Cerebellar cortex (tissue), 1 donor: ENCODE results near the gene SND1.
A peak's percentile ranks its signal among the peaks of the same experiment; 100 is the strongest.
"Not testable (repeated sequence)": the region's sequence is repeated elsewhere in the genome, so short reads cannot be mapped to it uniquely, and the experiment has no call there.

ENCODE experiments used
- DNase-seq: peaks from one replicate; pipeline ENCODE4 v3.0.0-alpha.2; 2015; ENCODE audit warnings: low spot score

Gene SND1

DNA sequence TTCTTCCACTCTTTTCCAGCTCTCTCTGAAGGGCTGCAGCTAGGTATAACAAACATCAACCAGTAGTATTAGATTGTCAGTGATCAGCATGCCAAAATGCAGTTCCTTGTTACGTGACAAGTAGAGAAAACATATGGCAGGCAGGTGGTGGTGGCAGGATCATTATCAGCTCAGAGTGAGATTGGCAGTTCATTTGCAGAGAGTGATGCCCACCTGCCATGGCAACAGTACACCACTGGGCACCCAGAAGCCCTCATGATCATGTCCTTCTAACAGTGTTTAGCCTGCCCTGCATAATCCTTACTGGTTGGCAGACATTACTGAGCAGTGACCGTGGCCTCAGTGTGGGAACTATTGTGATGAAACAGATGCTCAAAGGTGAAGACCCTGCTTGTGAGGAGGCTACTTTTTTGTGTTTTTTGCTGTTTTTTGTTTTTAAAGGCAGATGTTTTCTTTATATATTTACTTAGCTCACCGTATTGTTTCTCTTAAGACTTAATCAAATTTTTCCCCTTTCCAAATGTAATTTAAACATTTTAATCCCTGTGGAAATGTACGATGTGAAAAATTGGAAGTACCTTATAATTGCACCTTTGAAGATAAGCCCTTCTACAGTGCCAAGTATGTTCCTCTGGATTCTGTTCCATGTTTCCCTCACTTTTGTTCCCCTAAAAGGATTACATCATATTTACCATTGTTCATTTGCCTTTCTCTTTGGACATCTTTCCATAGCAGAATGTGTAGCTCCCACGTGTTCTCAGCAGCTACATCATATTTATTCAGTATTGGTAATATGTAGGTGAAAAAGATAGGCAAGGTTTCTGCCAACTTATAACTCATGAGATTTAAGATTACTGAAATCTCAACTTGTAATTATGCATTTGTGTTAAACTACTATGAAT lies 179.6 kb downstream of the SND1 start:
- DNase-seq, result peak; percentile 95

DNA sequence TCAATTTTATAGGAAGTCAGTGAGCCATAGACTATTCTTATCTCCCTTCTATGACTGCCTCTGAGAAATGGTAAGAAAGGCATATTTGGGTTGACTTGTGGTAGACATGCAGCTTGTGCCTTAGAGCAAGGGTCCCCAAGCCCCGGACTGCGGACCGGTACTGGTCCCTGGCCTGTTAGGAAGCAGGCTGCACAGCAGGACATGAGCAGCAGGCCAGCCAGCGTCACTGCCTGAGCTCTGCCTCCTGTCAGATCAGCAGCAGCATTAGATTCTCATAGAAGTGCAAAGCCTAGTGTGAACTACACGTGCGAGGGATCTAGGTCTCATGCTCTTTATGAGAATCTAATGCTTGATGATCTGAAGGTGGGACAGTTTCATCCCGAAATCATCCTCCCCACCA lies 180.6 kb downstream of the SND1 start:
- DNase-seq, result peak; percentile 56

DNA sequence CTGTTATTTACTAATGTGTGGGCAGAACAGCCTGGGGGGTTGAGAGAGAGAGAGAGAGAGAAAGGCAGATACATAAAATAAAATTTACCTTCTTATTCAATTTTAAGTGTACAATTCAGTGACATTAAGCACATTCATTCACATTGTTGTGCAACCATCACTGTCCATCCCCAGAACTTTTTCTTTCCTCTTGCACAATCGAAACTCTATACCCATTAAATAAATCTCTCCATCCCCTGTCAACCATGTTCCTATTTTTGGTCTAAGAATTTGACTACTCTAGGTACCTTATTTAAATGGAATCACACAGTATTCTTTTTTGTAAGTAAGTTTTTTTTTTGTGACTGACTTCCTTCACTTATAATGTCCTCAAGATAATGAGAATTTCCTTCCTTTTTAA lies 181.6 kb downstream of the SND1 start:
- no peak for DNase-seq

DNA sequence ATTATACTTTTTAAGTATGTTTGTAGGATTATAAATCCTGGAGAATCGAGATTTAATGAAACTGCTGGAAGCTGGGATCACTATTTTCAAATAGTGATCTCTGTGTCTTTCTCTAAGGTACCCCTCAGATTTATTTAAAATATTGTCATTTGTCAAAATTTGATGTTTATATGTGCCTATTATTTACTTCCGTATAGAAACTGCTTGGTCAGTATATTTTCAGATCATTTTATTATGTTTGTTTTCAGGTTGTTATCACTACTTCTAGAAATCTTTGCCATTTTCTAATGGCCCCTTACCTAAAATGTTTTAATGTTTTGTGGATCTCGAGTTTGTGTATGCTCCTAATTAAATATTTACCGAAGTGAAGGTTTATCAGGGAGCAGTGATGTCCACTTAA lies 183.7 kb downstream of the SND1 start:
- DNase-seq, result no peak

- DNase-seq, result not testable (repeated sequence)
Observed at GRCh38 chr7:127837816-127838410, 185.9 kb downstream of the SND1 start.

DNA sequence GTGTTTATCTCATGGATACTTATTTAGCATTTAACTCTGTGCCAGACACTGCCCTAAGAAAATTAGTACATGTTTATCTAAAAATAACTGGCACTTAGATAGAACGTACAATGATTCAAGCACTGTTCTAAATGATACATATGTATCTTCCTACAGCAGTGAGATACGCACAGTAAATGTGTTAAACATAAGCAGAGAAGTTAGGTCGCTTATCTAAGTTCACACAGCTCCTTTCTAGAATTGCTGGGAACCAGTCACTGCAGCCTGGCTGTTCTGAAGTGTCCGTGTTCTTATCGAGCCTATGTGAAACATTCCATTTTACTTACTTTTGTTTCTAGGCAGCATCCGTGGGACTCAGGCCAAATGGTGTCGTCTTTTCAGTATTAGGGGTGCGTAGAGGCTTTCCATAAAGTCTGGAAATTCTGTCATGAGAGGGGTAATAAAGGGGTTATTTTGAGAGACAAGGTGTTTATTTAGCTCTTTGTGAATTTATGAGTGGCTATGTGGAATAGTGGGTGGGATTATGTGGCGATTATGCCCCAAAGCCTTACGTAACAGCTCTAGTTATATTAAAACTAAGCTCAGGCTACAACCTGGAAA lies 186.9 kb downstream of the SND1 start:
- DNase-seq, result no peak

DNA sequence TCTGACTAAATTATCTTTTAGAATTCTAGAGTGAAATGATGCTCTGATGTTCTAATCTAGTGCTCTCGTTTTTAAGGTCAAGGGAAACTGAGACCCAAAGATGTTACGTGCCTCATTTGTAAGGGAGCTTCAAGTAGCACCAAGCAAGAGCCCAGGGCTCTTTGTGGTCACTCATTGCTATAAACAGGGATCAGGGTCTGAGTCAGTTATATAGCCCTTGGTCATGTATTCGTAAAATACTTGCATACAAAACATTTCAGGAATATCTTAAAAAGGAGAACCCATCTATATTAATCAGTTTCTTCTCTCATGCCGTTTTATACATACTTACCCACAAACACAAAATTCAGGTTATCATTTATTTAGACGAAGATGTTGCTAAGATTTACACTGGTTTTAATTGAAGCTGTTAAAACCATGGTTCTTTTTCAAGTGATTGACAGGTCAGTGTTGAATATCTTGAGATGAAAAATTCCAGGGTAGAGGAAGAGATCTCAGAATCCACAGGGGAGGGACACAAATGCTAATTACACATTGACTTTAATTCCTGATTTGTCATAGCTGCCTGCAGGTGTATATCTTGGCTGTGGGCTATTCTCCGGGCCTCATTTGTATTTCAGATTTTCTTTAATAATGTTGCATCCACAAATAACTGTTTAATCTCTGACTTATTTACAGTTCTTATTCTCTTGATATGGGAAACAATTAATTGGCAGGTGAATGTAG lies 188.4 kb downstream of the SND1 start:
- DNase-seq, result no peak

- DNase-seq, result peak; percentile 71
Observed at GRCh38 chr7:127844165-127844564, 192.2 kb downstream of the SND1 start.

DNA sequence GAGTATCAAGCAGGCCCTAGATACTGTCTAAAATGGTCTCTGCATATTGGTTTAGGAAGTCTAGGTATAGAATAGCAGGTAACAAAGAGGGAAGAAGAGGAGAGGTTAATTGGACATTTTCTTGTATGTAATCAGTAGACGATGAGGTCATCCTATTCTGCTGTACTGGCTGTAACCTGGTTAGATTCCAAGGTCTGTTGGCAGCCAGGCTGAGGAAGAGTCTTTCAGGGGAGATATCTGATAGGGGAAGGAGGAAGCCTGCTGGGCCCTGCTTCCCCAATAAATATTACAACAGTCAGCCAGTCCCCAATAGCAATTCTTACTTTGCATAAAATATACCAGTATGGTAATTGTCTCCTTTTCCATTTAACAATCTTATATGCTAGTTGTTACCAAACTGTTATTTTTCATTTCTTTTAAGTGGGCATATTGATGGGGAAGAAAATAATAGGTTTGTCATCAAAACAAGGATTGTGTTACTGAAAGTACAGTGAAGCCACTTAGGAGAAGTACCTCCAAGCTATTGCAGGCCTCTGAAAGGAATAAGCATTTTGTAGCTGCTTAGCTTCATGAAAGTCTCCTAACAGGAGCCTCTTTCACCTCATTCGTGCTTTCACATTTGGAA lies 192.8 kb downstream of the SND1 start:
- DNase-seq, result peak; percentile 94

DNA sequence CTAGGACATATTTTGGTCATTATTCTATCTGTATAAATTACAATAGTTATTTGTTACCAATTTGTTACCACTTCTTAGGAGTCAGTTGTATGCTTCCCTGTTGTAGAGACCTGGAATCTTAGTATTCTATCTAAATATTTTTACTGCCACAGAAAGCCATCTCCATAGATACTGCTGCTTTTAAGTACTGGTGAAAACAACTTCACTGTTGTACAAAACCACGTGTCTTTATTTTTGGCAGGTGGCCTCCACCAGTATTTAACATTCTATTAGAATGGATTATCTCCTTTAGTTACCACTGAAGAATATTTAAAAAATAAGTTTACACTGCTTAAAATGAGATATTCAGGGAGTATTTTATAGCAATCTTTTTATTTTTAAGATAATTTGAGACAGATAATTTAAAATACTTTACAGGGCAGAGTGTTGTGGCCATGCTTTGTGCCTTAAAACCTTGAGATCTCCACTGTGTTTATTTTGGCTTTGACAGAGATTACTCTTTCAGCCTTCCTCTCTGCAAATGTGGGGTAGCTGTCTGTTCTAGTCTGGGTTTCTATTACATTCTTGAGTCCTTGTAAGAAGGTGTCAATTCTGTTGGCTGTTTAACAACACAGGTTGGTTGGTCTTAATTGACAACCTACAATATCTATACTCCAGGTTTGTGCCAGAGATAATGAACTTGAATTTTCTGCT lies 193.7 kb downstream of the SND1 start:
- peak; percentile 45 for DNase-seq

GRCh38 chr7:127847641-127848040 lies 195.6 kb downstream of the SND1 start:
- DNase-seq, result no peak

- no peak for DNase-seq
Observed at GRCh38 chr7:127848241-127848640, 196.2 kb downstream of the SND1 start.

- DNase-seq, result no peak
Observed at GRCh38 chr7:127850195-127850594, 198.2 kb downstream of the SND1 start.

GRCh38 chr7:127854383-127854782 lies 202.4 kb downstream of the SND1 start:
- no peak for DNase-seq

DNA sequence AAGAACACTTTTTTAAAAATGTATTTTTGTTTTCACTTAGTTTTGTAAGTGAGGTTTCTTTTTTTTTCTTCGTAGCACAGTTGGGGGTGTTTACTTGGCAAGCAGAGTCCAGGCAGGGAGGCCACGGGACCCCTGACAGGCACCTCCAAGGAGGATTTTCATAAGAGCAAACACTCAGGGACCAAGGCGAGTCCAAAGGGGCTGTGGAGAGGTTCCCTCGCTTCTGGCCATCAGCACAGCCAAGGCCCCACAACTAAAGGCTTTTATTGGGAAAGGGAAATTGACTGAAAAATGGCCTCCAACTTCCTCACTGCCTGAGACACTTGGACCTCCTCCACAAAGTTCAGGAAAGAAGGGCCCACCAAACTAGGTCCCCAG lies 205.5 kb downstream of the SND1 start:
- DNase-seq, result no peak

GRCh38 chr7:127858091-127858914 lies 206.3 kb downstream of the SND1 start:
- peak; percentile 28 for DNase-seq

GRCh38 chr7:127858915-127859189 lies 206.9 kb downstream of the SND1 start:
- DNase-seq, result no peak

GRCh38 chr7:127859330-127859729 lies 207.3 kb downstream of the SND1 start:
- DNase-seq, result no peak

- DNase-seq, result no peak
Observed at GRCh38 chr7:127862525-127862924, 210.5 kb downstream of the SND1 start.

- no peak for DNase-seq
Observed at GRCh38 chr7:127863082-127863481, 211.1 kb downstream of the SND1 start.

DNA sequence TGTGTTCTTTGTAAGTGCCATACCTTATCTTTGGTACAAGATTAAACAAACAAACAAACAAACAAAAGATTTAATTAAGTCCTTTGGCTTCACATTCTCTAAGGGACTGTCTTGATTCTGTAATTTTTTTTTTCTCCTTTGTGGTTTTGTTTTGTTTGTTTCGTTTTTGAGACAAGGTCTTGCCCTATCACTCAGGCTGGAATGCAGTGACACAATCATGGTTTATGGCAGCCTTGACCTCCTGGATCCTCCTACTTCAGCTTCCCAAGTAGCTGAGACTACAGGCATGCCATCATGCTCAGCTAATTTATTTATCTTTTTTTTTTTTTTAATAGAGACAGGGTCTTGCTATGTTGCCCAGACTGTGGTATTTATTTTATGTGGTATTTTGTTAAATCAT lies 213.5 kb downstream of the SND1 start:
- DNase-seq, result no peak
